NCI-H1105 treated with DMSO at 0.1 percent for 48 hours (cell line): ENCODE results near the gene SLC6A12.
A peak's percentile ranks its signal among the peaks of the same experiment; 100 is the strongest.

Experiments
- DNase-seq: peaks from one replicate; lab custom pipeline; 2025; lab: John Stamatoyannopoulos, UW

The SLC6A12 gene

DNA sequence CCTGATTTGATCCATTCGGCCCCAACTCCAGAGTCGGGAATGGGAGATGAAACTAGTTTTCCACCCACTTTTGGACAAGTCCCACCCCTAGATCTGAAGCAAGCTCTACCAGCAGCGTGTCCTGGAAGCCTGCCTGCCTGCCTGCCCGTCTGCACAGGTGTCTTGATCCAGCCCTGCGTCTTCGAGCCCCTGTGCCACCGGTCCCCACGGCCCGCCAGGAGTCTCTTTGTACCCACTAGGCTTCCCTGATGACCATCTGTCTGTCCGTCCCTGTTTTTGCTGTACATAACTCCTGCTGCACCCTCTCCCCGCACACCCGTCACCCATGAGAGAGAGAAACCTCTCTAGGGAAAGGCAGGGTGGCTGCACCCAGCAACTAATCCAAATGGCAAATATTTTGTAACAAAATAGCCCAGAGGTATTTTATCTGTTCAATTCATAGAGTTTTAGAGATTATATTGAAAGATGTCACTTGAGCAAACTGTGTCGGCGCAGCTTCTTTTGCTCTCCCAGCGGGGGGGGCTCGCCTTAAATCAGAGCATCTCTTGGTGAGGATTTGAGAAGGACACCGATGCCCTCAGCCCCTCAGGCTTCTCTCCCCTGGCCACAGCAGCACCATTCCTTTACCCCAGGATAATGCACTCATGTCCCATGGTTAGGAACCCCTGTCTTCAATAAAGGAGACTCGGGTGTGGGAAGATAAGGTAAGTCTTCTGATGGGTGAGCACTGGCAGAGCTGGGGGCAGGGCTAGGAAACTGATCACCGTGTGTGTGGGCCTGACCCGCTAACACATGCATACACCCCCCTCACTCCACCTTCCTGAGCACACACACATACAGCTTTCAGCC, 35.8 kb downstream of the SLC6A12 start:
- no peak for DNase-seq

DNA sequence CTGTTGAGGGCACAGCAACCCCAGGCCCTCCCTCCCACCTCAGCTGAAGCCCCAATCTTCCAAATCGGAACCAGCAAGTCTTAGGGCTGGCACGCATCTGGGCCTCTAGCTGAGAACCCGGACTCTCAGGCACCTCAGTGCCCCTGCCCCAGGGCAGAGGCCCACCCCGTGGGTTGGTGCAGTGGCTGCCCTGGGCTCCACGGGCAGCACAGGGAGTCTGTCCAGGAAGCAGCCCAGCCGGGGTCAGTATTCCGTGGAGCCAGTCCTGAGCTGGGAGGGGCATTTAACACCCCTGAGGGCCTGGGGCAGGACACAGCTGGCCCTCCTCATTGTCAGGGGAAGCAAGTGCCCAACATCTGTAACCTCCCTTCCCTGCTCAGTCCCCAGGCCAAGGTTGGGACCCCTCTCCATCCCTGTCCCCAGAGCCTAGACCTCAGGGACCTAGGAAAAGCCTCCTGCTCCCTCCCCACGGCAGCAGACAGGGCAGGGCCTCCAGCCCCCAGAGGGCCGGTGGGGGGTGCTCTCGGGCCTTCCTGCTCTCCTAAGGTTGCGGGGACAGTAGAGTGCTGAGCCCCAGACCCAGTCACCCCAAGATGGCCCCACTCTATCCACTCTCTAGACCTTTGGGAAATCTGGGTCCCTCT, 36.5 kb downstream of the SLC6A12 start:
- DNase-seq, result no peak

DNA sequence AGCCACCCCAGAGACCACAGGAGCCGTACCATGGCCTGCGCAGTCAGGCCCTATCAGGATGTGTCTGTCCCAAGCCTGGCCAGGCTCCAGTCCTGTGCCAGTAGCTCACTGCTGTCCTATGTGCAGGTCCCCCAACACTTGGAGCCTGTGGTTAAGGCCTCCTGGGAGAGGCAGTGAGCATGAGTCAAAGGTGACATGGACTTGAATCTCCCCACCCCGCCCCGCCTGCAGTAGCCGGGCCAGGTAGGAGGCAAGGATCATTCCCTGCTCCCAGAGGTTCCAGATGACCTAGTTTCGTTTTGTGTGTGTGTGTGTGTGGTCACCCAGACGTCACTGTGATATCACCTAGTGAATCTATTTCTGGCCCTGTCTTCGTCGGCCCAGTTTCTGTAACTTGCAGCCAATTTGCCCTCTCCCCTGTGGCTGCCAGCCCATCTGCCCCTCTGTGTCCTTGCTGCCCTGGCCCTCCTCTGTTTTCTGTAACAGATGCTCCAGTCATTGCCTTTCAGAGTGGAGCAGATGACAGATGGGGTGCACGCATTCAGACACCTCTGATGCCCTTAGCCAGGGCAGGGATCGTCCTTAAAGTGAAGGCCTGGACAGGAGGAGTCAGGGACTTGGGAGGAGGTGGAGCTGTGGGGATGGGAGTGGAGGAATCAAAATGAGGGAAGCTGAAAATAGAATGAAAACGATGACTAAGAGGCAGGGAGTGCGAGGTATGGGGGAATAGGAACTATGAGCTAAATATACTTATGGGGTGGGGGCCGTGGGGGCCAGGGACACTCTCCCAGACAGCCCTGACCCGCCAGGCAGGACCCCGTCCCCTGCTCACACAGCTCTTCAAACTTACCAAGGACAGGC, 37.4 kb downstream of the SLC6A12 start:
- DNase-seq, result no peak

DNA sequence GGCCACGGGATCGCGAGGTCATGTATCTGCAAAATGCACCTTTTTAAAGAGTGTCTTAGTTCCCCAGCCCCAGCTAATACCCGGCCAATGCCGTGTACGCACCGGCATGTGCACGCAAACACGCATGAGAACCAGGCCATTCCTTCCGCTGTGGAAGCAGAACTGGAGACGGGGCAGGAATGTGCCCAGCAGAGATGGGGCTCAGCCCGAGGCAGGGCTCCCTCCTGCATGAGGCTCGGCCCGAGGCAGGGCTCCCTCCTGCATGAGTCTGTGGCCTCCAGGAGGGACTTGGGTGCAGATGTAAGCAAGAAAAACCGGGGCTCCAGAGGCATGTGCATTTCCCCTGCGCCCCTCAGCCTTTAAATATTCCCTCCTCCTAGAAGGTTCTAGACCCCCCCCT, 38.2 kb downstream of the SLC6A12 start:
- no peak for DNase-seq

DNA sequence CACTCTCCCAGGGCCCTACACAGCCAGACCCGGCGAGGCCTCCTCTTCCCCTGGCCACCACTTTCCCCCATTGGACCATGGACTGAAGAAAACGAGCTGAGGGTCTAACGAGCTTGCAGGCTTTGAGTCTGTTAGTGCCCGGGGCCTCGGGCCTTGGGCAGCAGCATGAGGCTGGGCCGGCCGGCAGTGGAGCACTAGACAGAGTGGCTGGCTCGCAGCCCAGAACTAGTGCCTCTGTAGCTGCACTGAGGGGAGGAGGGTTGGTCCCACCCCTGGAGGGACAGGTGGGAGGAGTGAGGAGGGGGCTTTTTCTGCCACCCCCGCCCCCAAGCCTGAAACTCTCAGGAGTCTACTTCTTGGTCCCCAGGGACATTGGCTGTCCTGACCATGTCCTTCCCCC, 38.7 kb downstream of the SLC6A12 start:
- DNase-seq, result peak; percentile 50

DNA sequence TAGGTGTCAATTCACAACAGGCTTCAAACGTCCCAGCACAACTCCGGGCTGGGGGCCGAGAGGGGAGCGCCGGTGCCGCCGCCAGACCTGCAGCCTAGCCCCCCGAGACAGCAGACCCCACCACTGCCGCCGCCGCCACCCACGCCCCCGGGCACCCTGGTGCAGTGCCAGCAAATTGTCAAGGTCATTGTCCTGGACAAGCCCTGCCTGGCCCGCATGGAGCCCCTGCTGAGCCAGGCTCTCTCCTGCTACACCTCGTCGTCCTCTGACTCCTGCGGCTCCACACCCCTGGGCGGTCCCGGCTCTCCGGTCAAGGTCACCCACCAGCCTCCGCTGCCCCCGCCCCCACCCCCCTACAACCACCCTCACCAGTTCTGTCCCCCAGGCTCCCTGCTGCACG, 39.4 kb downstream of the SLC6A12 start:
- DNase-seq, result no peak

DNA sequence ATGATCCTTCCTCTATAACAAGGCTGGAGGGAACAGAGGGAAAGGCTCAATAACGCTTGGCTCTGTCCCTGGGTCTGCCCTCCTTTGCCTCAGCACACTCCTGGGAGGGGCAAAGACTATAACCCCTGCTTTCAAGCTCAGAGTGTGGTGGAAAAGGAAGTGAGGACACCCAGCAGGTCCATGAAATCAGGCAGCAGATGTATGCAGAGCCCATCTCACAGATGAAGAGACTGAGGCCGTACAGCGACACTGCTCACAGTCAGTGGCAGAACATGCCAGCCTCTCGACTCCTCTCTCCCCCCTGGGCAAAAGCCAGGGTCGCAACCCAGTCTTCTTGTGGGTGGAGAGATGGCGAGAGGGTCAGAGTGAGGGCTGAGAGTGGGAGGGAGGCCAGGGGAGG, 39.8 kb downstream of the SLC6A12 start:
- DNase-seq, result no peak

DNA sequence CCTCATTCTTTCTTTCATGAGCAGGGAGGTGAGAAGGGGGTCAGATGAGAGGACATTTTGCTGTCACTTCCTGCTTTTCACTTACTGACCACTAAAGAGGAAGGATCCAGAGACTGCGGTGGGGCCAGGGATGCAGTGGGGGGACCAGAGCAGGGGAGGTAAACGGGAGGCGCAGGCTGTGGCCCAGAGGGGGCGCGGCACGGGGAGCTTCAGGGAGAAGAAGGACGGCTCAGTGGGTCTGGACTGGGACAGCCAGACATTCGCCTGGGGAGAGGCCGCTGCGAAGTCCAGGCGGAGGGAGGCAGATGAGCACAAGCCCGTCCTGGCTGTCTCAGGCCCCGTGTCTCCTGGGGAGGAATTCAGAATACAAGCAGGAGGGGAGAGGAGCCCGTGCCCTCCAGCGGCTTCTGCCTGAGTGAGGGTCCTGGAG, 41.2 kb downstream of the SLC6A12 start:
- no peak for DNase-seq

DNA sequence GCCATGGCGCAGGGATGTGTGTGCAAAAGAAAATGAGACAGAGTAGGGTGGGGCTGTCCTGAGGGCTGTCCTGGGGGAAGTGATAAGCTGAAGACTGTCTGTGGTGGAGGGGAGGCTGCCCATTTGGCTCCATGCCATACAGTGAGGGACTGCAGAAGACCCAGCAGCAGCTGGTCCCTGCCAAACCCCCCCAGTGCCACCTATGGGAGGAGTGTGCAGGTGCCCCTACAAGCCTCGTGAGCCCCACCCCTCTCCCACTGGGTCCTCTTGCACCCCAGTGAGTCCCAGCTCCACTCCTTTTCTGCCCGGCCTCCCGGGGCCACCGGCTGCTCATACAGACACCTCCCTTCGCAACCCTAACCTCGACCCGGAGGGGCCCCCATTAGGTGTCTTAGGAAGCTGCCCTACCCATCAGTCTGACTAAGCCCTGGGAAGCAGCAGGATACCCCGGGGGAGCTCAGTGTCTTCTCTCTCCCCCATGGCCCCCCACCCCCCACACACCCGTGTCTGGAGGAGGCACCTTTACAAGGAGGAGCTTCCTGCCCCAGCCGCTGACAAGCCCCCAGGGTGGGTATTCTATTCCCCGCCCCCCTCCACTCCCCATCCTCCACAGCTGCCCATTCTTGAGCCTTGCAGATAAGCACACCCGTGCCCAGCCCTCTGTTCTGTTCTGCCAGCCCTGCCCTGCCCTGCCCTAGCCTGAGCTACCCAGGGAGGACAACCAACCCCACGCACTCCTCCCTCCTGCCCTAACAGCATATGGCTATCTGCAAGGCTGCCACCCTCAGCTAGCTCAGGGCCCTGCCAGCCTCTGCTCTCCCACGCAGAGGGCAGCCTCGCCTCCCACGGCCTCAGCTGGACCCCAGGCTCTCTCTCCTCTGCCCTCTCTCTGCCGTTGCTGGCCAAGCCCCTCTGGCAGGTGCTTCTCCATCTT, 41.9 kb downstream of the SLC6A12 start:
- DNase-seq, result no peak

DNA sequence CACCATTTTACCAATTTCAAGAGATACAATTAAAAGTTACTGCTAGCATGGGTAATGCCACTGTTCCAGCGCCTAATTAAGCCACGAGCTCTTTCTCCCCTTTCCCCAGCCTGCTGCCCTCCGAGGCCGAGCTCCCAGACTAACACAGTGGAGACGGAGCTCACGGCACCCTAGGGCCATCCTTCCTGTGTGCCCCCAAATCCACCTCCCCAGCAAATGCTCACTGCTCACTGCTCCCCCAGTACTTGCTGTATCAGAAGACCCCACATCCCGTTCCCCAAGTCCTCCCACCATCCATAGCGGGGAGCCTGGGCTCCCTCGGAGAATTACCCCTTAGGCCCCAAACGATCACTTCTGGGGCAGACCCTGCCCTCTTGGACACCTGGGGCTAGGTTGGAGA, 42.7 kb downstream of the SLC6A12 start:
- no peak for DNase-seq

DNA sequence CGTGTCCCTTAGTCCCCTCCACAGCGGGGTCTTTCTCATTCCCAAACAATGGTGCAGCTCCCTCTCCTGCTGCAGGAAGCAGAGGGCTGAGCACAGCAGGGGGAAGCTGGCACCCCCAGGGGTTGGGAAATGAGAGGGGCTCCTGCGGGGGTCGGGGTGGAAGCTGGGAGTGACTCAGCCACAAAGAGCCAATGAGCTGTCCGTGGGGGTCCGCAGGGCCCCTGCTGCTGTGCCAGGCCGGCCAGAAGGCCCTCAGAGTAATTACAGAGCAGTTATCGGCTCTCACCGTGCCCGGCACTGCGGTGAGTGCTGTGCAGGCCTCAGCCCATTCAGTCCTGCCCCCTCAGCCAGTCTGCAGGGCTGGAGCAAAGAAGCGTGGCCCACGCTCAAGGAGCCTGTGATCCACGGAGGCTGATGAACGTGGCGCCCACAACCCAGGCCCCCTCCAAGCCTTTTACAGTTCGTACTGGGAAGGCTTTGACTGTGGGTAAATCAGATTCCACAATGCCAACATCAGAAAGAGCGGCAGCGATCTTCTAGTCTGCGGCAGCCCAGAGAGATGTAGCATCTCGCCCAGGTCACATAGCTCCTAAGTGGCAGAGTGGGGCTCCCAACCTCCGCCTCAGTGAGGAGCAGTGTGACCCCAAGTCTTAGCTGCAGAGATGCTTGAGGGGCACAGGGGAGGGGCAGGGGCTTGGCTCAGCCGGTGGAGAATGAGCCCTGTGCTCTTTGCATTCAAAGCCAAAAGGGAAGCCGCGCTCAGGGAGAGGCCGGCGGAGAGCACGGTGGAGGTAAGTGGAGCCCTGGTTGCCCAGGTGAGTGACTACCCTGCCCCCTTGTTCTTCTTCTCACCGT, 43.4 kb downstream of the SLC6A12 start:
- no peak for DNase-seq

DNA sequence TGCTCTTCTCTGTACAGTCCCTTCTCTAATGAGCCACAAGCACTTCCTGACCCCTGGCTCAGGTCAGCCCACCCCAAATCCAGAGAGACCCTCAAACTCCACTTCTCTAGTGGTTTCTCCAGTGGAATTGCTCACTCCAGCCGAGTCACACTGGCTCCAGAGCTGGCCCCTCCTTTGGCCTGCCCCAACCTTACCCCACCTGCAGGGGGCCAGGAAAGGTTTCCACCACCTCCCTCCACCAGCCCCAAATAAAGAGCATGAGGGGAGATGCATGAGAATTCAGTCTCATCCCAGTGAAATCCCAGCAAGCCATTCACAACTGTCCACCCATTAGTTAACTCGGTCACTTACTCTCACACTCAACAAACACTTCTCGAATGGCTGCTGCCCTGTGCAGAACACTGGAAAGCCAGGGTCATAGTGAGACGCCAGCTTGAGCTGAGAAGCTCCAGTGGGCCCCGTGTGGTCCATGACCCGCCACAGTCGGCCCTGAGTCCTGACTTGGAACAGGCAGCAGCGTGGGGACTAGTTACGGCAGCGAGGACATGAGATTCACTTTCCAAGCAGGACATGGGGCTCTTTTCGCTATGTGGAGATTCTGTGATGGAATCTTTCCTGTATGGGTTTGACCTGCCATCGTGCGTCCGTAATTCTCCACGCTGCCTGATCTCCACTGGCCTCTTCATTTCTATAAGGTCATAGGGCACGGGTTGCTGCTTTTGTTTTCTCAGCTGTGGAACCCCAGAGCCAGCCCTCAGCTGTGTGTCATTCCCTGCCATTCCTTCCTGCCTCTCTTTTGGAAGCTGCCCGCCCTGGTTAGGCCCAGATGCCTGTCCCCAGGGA, 44.2 kb downstream of the SLC6A12 start:
- no peak for DNase-seq

DNA sequence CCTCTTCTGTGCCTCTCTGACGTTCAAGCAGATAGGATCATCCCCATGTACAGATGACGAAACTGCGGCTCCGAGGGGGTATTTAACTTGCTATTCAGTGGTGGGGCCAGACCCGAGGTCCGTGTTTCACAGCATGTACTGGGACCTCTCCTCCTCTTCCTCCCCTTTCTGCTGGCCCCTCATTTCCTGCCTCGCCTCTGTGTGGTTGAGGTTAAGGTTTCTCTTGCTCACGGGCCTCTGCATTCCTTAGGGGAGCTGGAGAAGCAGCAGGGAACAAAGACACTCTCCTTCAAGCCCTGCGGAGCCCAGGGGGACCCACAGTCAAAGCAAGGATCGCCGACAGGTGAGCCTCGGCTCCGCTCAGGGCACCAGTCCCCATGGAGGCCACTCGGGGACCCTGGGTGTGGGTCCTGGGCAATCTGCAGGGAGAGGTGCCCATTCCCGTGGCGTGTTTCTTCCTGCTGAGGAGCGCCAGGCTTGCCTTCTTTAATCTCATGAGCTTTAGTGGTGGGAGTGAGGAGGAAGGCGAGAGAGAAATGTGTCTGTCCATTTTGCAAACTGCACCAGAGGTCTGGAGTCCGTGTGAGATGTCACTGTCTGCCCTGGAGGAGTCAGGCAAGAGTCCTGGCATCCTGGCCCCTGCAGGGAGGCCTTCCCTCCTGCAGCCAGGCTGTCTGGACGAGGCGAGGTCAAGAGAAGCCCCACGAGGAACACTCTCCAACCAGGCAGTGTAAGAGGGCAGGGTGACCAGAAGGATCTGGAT, 45.0 kb downstream of the SLC6A12 start:
- no peak for DNase-seq

DNA sequence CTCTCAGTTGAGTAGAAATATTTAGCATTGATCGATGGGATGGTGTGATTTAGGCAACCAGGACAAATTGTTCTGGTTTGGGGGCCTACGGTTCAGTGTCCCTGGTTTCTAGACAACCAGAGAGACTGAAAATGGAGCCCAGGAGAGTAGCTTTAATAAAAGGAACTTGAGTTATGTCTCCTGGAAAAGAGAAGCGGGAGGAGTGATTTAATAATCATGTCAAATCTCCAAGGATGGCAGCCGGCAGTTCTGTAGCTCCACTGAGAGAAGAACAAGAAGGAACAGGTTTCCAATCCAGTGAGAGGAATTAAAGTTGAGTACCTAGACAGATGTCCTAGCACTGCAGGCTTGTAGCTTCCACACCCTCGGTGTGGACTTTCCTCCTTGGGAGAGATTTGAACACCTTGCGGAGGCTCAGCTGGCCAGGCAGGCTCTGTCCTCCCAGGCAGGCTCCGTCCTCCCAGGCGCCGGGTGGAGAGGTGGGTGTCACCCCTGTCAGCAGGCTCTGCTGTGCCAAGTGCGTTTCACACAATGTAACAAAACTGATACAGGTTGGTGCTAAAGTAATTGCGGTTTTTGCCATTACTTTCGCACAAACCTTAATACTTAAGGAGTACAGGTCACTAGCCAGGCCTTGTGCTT, 45.9 kb downstream of the SLC6A12 start:
- DNase-seq, result no peak

DNA sequence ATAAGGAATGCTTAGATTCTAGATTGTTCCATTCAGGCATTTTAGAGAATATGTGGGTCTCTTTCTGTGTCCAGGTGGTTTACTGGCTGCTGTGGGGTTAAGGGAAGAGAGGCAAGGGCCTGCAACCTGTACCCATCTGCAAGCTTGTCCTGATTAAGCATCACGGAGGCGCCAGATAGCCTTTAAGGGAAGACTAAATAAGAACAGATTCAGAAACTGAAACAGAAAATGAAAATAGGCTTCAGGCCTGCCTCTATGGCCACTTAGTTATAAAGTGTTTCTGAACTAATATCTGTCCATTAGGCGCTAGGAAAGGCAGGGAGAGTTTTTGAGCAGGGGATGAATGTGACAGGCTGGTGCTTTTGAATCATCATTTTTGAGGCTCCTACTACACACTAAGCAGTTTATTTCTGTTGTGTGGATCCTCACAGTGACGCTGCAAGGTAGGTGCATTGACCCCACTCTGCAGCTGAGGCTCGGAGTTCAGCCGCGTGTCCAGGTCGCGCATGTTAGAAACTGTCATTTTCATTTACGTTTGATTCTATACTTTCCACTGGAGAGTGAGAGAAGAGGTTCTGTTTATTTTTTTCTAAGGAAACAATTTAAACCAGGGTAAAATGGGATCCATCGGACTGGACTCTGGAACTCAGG, 47.4 kb downstream of the SLC6A12 start:
- DNase-seq, result no peak

DNA sequence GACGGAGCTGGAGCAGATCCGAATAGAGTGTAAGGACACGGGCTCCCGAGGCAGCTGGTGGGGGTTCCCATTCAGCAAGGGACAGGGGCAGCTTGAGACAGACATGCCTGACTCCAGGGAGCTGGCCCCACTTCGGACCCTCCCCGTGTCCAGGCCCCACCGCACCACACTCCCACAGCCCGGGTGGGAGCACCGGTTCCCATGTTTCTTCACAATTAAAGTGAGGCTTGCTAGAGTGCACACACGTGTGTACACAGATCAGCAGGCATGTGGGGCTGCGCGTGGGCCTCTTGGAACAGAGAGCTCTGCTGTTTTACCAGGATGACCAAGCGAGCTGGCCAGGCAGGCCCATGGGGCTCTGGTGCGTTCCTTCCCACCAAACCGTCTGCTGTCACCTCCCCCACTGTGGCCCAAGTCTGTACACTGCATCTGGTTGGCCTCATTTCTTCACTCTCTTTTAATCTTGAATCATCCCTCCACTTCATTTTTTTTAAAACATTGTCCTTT, 48.0 kb downstream of the SLC6A12 start:
- DNase-seq, result no peak

DNA sequence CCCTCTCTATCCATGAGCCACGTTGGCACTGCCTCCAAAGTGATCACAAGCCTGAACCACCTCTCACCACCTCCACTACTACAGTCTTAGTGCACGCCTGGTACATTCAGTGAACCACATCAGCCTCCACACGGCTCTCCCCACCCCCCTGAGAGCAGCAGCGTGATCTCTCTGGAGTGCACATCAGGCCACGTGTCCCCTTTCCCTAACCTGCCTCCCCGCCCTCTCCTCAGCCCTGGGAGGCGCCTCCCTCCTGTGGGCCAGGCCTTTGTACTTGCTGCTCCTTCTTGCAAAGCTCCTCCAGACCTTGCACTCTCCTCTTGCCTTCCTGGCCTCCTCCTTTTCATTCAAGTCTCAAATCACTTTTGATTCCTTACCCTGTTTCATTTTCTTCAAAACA, 49.8 kb downstream of the SLC6A12 start:
- DNase-seq, result no peak
